Lung (tissue), 12 donors: ENCODE measurements around the gene IARS2. TPM values are rescaled to one million over a fixed set of nuclear protein-coding genes. Genes with fewer than 3 reads are reported as not detected.

Source experiments
- ATAC-seq: fragments of 200-7000 bp; cut with Tn5 transposase; one replicate; pipeline ENCODE4 v1.9.1; 2020; ENCODE audit warnings: moderate number of reproducible peaks; ENCODE audit not compliant: insufficient read depth, low FRiP score
- DNase-seq, 3 donors: peaks; one replicate each; pipeline ENCODE4 v3.0.0-alpha.2; 2013 to 2017
- H3K27ac ChIP-seq, 2 donors: one replicate each; pipeline ENCODE4 v1.5.1; 2013; ENCODE audit warnings: mild to moderate bottlenecking in 2 of 2, moderate library complexity in 2 of 2, control low read depth in 1 of 2, inconsistent platforms in 1 of 2, low read depth in 1 of 2, low read length in 1 of 2
- H3K27me3 ChIP-seq, 3 donors: one replicate each; pipeline ENCODE4 v1.5.1; 2013; ENCODE audit warnings: low read length in 2 of 3; ENCODE audit not compliant: control insufficient read depth in 3 of 3, insufficient read depth in 3 of 3
- H3K36me3 ChIP-seq, 4 donors: one replicate each; pipeline ENCODE4 v1.5.1; 2013; ENCODE audit warnings: low read length in 4 of 4, mild to moderate bottlenecking in 1 of 4, moderate library complexity in 1 of 4; ENCODE audit not compliant: control insufficient read depth in 4 of 4, insufficient read depth in 4 of 4
- H3K4me1 ChIP-seq, 5 donors: one replicate each; pipeline ENCODE4 v1.5.1; 2013; ENCODE audit warnings: low read length in 5 of 5, mild to moderate bottlenecking in 2 of 5, moderate library complexity in 1 of 5; ENCODE audit not compliant: control insufficient read depth in 5 of 5, insufficient read depth in 5 of 5
- H3K4me3 ChIP-seq: one replicate; pipeline ENCODE4 v1.5.1; 2013; ENCODE audit warnings: mild to moderate bottlenecking, control low read depth, moderate library complexity
- H3K9ac ChIP-seq, 2 donors: one replicate each; pipeline ENCODE4 v1.5.1; 2013; ENCODE audit warnings: low read length in 2 of 2, control low read depth in 1 of 2; ENCODE audit not compliant: insufficient read depth in 1 of 2
- H3K9me3 ChIP-seq, 4 donors: one replicate each; pipeline ENCODE4 v1.5.1; 2013; ENCODE audit warnings: low read length in 3 of 4, mild to moderate bottlenecking in 1 of 4, moderate library complexity in 1 of 4; ENCODE audit not compliant: control insufficient read depth in 4 of 4, insufficient read depth in 3 of 4
- CTCF ChIP-seq: IDR thresholded peaks from 2 replicates; pipeline ENCODE4 v1.5.1; 2012; ENCODE audit warnings: mild to moderate bottlenecking; ENCODE audit errors: control extremely low read depth, extremely low read depth
- WGBS, 2 donors: extraction: QIAGEN DNeasy Blood & Tissue Kit; methylation state at CpG; one replicate each; pipeline ENCODE4 v1.1.7; 2013; 5-methylcytosine and 5-hydroxymethylcytosine counted together
- polyA plus RNA-seq, 2 donors: library from polyadenylated mRNA; stranded (reverse); fragments of 200-250 nt; gene quantifications; one replicate each; pipeline ENCODE4 v1.2.1, GENCODE V29; 2013
- total RNA-seq, 2 donors: library from RNA; depleted of rRNA in 1 of 2; stranded (reverse); fragments of >200 nt in 1 of 2; gene quantifications; one replicate each; pipeline ENCODE4 v1.2.1, GENCODE V29; 2014 to 2021
- donor health status: control.
- donor health status: control.
- donor health status: Bipolar disorder and iron deficiency.
- donor health status: healthy.
- donor health status: DM: yes; HTN: yes; CAD: no.

IARS2 gene
- total and polyA plus RNA-seq, 4 donors: 20.5 to 75.7 (median 48.2) TPM

- no peaks in the 10 kb centered on the region for H3K4me1 ChIP-seq
- no peak for TF ChIP-seq CTCF
- no peak overlapping the region for H3K27ac ChIP-seq
- H3K36me3 ChIP-seq: peaks cover 5 to 20% (median 15%) of the 10 kb centered on the region in 4 donors
- DNase-seq (no peak), ATAC-seq (no peak)
- no peaks in the 10 kb centered on the region for H3K27me3 ChIP-seq
- no peaks in the 10 kb centered on the region for H3K9me3 ChIP-seq
- no peak overlapping the region for H3K9ac ChIP-seq
- no peak overlapping the region for H3K4me3 ChIP-seq
Measured at GRCh38 chr1:220129479-220130210, 35.7 kb downstream of the IARS2 start.

- peaks cover 16 to 25% (median 19%) of the 10 kb centered on the region in 4 donors for H3K36me3 ChIP-seq
- 94 to 100% methylated on average over 2 of the region's 2 CpGs for WGBS, 2 donors
- TF ChIP-seq CTCF: no peak
- DNase-seq: no peak
- H3K27ac ChIP-seq: no peak overlapping the region
- H3K9me3 ChIP-seq: no peaks in the 10 kb centered on the region
- H3K4me1 ChIP-seq: no peaks in the 10 kb centered on the region
- no peak for ATAC-seq
- H3K4me3 ChIP-seq: no peak overlapping the region
- no peaks in the 10 kb centered on the region for H3K27me3 ChIP-seq
- no peak overlapping the region for H3K9ac ChIP-seq
Measured at GRCh38 chr1:220135755-220136154, 41.8 kb downstream of the IARS2 start.

GRCh38 chr1:220137019-220137786, 43.3 kb downstream of the IARS2 start:
- ATAC-seq (no peak), DNase-seq (peak in 2 of 3 donors; percentile 40 to 46)
- Histone ChIP-seq H3K9me3 (no peaks in the 10 kb centered on the region), H3K36me3 (peaks cover 16 to 37% (median 31%) of the 10 kb centered on the region in 4 donors), H3K9ac (no peak overlapping the region), H3K27ac (peak overlapping the region in 1 of 2 donors; percentile 33), H3K4me1 (no peaks in the 10 kb centered on the region), H3K27me3 (no peaks in the 10 kb centered on the region), H3K4me3 (no peak overlapping the region)
- WGBS, 2 donors: 54 to 58% methylated on average over 9 of the region's 9 CpGs
- no peak for TF ChIP-seq CTCF
